GM18909 (cell line): ENCODE measurements around the gene RAI14.
"Not testable (repeated sequence)": the region's sequence is repeated elsewhere in the genome, so short reads cannot be mapped to it uniquely, and the experiment has no call there.

ENCODE experiments used
- ATAC-seq: cut with Tn5 transposase; IDR thresholded peaks from one replicate; pipeline ENCODE4 v1.9.1; 2021; ENCODE audit warnings: mild to moderate bottlenecking; ENCODE audit not compliant: unreplicated experiment, poor library complexity

RAI14 gene

DNA sequence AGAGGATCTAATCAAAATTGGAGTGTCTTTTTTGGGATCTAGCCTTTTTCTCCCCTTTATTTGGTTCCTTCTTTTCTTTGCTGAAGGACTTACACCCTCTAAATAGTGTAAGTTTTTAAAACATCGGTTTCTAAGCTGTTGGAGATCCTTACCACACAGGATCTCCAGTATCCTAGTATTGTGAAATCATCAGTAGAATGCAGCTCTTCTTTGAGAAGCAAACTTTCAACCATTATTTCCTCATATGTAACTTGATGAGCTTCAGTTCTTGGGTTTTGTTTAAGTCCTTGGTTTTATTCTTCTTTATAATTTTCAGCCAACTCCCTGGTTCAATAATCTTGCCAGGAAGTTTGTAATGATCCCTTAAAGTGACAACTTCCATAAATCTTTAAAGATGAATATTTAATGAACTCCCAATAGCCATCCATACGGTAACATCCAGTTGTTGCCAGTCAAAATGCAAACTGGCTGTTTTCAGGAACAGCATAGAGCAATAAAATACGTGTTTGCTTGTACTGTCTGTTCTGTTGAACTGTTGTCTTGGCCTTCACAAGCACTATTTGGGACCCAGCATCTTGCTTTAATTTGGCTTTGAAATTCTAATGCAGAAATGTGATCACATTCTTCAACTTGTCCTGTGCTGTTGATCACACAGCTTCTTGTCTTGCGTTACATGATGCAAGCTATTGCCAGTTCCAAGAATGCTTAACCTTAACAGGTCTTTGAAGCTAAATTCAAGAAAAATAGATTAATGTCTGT, 148.0 kb downstream of the RAI14 start:
- no peak for ATAC-seq

- ATAC-seq = no peak
These were observed 148.8 kb downstream of the RAI14 start for GRCh38 chr5:34804913-34805312.

DNA sequence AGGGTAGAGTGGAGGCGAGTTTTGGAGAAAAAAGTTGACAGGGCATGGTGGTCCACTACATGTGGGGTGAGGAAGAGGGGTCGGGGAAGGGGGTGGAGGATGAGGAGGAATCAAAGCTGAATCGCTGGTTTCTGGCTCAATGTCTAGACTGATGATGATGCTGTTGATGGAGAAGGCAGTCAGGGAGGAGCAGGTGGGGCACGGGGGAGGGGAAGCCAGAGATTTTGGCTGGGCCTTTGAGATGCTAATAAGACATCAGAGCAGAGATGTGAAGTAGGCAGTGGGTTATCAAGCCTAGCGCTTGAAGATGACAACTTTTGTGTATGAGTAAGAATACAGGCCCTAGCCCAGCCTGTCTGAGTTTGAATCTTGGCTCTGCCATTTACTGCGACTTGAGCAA, 150.4 kb downstream of the RAI14 start:
- no peak for ATAC-seq

DNA sequence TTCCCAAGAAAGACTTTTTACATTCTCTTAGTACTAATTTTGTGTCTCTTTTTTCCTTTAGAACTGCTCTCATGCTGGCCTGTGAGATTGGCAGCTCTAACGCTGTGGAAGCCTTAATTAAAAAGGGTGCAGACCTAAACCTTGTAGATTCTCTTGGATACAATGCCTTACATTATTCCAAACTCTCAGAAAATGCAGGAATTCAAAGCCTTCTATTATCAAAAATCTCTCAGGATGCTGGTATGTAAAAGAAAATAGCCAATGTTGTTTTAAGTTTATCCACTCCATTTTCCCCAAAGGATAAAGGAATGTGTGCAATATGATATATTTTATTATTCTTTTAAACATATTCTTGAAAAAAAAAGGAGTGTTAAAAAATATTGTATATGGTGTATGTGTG, 155.6 kb downstream of the RAI14 start:
- no peak for ATAC-seq

DNA sequence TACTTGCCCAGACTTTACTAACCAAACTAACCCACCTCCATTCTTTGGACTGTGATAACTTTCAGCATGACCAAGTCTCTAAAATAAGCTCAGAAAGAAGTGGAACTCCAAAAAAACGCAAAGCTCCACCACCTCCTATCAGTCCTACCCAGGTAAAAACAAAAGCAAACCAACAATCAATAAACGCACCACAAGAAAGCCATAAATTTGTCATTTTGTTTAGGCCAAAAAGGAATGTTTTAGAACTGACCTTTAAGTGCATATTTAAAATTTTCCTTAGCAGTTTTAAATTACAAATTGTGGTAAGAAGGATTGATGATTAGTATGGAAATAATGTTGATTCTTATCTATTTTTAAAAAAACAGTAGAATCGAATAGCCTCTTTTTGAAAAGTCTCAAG, 157.4 kb downstream of the RAI14 start:
- no peak for ATAC-seq

- ATAC-seq = no peak
These were observed 161.6 kb downstream of the RAI14 start for GRCh38 chr5:34817558-34818351.

DNA sequence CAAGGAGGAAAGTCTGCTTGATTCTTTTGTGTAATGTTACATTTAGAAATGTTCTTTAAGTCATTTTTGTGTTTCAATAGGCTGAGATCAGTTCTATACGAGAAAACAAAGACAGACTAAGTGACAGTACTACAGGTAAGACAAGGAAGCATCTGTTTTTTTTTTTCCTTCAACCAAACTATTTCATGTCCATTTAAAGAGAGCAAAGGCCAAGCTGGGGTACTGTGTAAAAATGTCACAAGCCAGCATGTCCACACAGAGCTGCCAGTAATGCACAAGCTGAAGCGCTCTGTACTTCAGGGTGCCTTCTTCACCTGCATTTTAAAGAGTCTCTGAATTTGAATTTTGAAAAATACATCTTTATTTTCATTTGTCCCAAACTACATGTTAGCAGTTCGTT, 162.6 kb downstream of the RAI14 start:
- ATAC-seq = no peak

- ATAC-seq = no peak
These were observed 164.5 kb downstream of the RAI14 start for GRCh38 chr5:34820593-34820992.

GRCh38 chr5:34822956-34823715, 167.0 kb downstream of the RAI14 start:
- ATAC-seq = no peak

GRCh38 chr5:34826347-34826746, 170.2 kb downstream of the RAI14 start:
- ATAC-seq = no peak

DNA sequence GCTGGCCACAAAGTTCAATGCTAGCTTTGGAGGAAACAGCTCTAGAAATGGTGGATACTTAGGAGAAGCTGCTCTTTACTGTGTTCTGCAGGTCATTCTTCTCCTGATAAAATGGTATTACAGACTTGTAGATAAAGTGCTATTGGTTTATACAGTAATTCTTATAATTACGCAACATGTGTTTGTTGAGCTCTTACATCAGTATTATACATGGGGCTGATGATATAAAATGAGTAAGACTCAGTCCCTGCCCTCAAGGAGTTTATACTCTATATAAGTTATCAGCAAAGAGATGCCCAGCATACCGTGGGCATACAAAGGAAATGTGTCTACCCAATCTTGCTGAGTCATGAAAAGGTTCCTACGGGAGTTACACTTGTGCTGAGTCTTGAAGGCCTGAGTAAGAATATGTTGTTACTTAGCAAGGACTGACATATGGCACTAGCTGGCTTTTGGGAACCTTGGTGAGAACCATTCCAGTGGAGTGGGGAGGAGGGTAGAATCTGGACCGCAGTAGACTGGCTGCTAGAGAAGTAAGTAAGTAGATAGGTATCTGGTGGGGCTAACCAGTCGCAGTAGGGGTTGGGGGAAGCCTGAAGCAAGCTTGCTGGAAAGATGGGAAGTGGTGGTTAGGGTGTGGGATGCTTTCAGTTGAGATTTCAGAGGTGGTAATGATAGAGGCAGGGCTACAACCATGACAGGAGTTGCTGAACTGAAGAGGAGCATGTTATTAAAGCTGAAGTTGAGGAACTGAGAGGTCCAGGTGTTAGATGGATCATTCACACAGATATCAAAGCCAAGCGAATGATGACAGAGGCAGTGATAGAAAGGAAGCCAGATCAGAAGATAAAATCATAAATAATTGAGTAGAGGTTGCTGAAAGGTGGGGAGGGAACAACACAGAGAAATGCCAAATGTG, 171.7 kb downstream of the RAI14 start:
- no peak for ATAC-seq

DNA sequence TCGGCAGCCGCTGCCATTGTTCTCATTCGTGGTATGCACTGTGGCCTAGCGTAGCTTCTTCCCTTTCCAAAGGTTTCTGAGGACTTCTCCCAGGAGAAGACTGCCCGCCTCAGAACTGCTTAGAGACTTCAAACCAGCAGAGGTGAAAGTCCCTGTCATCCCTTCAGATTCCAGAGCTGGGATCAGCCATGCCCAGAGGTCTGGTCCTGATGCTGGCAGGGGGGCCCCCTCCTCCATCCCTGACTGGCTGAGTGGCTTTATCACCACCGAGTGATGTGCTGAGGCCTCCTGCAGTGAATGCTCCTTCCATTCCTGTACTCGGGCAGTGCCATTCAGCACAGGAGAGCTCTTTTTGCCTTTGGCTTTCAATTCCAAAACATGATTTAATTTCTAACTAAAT, 174.7 kb downstream of the RAI14 start:
- ATAC-seq = not testable (repeated sequence)

DNA sequence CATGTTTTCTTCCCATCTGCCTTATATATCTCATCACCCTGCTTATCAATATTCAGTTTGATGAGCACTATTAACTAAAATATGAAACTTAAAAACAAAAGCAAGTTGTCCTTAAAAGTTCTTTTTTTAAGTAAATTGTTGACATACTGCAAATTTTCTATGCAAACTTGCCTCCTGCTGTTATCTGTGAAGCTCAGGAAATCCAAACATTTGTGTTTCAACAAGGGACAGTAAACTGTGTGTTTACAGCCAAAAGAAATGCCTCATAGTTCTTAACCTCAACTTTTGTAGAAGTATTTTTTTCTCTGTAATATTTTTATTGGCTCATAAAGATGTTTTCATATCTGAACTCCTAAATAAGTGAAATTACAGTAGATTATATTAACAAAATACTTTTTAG, 175.2 kb downstream of the RAI14 start:
- ATAC-seq = no peak

- no peak for ATAC-seq
These were observed 176.4 kb downstream of the RAI14 start for GRCh38 chr5:34832568-34832967.

GRCh38 chr5:34833090-34833489, 177.0 kb downstream of the RAI14 start:
- ATAC-seq = no peak

GRCh38 chr5:34833976-34834793, 178.1 kb downstream of the RAI14 start:
- ATAC-seq = no peak

DNA sequence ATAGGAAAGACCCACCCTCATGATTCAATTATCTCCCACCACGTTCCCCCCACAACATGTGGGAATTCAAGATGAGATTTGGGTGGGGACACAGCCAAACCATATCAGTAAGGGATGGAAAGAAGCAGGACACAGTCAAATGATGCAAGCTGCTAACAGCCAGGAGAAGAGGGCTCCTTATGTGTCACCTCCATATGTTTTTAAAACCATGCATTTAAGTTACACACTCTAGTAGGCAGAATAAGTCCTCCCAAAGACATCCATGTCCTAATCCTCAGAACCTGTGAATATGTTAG, 178.6 kb downstream of the RAI14 start:
- ATAC-seq = no peak

- no peak for ATAC-seq
These were observed 179.5 kb downstream of the RAI14 start for GRCh38 chr5:34835664-34836063.
